SK-N-SH (cell line): Measurements from ENCODE around the gene CCT8L2. TPM values are rescaled to one million over a fixed set of nuclear protein-coding genes. Genes with fewer than 3 reads are reported as not detected.
"Not testable (repeated sequence)": the region's sequence is repeated elsewhere in the genome, so short reads cannot be mapped to it uniquely, and the experiment has no call there.

Source experiments
- CTCF ChIA-PET: fragments of 300-600, 350-600 bp; formaldehyde crosslinking; extraction: SDS; loops from one replicate; lab custom pipeline; 2021; lab: Yijun Ruan, JAX
- POLR2A ChIA-PET: fragments of 350-600 bp; sonication (Branson Sonifier 250); formaldehyde crosslinking; extraction: SDS; loops from one replicate; lab custom pipeline; 2020; ENCODE audit warnings: antibody characterized with exemption, inconsistent platforms; lab: Yijun Ruan, JAX
- DNase-seq: peaks from one replicate; pipeline ENCODE4 v3.0.0; 2012
- H2AFZ ChIP-seq: fragments of 200-600 bp; sonication (generic); 2 replicates; pipeline ENCODE4 v1.8.1; 2016; ENCODE audit warnings: antibody characterized with exemption, mild to moderate bottlenecking, low read depth
- H3F3A ChIP-seq: fragments of 200-600 bp; sonication (generic); replicated peaks from 2 replicates; pipeline ENCODE3; 2016; ENCODE audit warnings: antibody characterized with exemption, mild to moderate bottlenecking; ENCODE audit not compliant: insufficient read depth
- H3K27ac ChIP-seq, 2 experiments: fragments of 200-500 bp in 1 of 2; fragments of 200-600 bp in 1 of 2; sonication (Bioruptor generic) in 1 of 2; sonication (generic), shearing (Covaris generic) in 1 of 2; 2 replicates each; pipeline versions ENCODE4 v1.5.1 to v1.6.1; 2014 to 2016; ENCODE audit warnings: low read depth in 2 of 2, inconsistent platforms in 1 of 2, low read length in 1 of 2, mild to moderate bottlenecking in 1 of 2, mixed read lengths in 1 of 2
- H3K27me3 ChIP-seq: fragments of 200-600 bp; sonication (generic), shearing (Covaris generic); 2 replicates; pipeline ENCODE4 v1.6.1; 2016; ENCODE audit warnings: mixed run types; ENCODE audit not compliant: insufficient read depth
- H3K36me3 ChIP-seq, 2 experiments: fragments of 200-500 bp in 1 of 2; fragments of 200-600 bp in 1 of 2; sonication (Bioruptor generic) in 1 of 2; sonication (generic) in 1 of 2; replicated peaks in 1 of 2; 2 replicates each; pipeline versions ENCODE3 to v1.5.1; 2014 to 2016; ENCODE audit warnings: low read length in 1 of 2, mild to moderate bottlenecking in 1 of 2; ENCODE audit not compliant: insufficient read depth in 2 of 2, control insufficient read depth in 1 of 2
- H3K4me1 ChIP-seq, 2 experiments: fragments of 200-500 bp in 1 of 2; fragments of 200-600 bp in 1 of 2; sonication (Bioruptor generic) in 1 of 2; sonication (generic), shearing (Covaris generic) in 1 of 2; 2 replicates each; pipeline versions ENCODE4 v1.5.1 to v1.6.1; 2014 to 2016; ENCODE audit warnings: low read depth in 1 of 2, low read length in 1 of 2, mixed run types in 1 of 2; ENCODE audit not compliant: insufficient read depth in 2 of 2, control insufficient read depth in 1 of 2
- H3K4me2 ChIP-seq: fragments of 200-600 bp; sonication (generic), shearing (Covaris generic); 2 replicates; pipeline ENCODE4 v1.6.1; 2017; ENCODE audit warnings: mixed run types
- H3K4me3 ChIP-seq, 2 experiments: fragments of 200-500 bp in 1 of 2; fragments of 200-600 bp in 1 of 2; sonication (Bioruptor generic) in 1 of 2; sonication (generic), shearing (Covaris generic) in 1 of 2; 2 replicates each; pipeline versions ENCODE4 v1.5.1 to v1.8.1; 2014 to 2016; ENCODE audit warnings: low read depth in 2 of 2, inconsistent platforms in 1 of 2, low read length in 1 of 2, mild to moderate bottlenecking in 1 of 2, mixed read lengths in 1 of 2, moderate library complexity in 1 of 2
- H3K79me2 ChIP-seq: fragments of 200-600 bp; sonication (generic); 2 replicates; pipeline ENCODE4 v1.8.1; 2017; ENCODE audit warnings: mild to moderate bottlenecking; ENCODE audit not compliant: insufficient read depth
- H3K9ac ChIP-seq: fragments of 200-600 bp; sonication (generic); 2 replicates; pipeline ENCODE4 v1.6.1; 2017; ENCODE audit warnings: mixed run types
- H3K9me2 ChIP-seq: fragments of 200-600 bp; sonication (generic); 2 replicates; pipeline ENCODE4 v1.6.1; 2017; ENCODE audit warnings: mixed run types
- H3K9me3 ChIP-seq: fragments of 200-600 bp; sonication (generic); 2 replicates; pipeline ENCODE4 v1.6.1; 2017; ENCODE audit warnings: mixed run types, mild to moderate bottlenecking, moderate library complexity
- H4K20me1 ChIP-seq: fragments of 200-600 bp; sonication (generic); 2 replicates; pipeline ENCODE4 v1.6.1; 2017; ENCODE audit warnings: mild to moderate bottlenecking, mixed run types; ENCODE audit not compliant: insufficient read depth
- WGBS: methylation state at CpG from one replicate; pipeline ENCODE4 v1.1.6; 2017; ENCODE audit warnings: low lambda C conversion rate; 5-methylcytosine and 5-hydroxymethylcytosine counted together
- polyA plus RNA-seq, 3 experiments: library from polyadenylated mRNA; depleted of rRNA; stranded (reverse); fragments of >200 nt; gene quantifications; 2 replicates each; pipeline ENCODE4 v1.2.3, GENCODE V29; 2012

CCT8L2 gene
- polyA plus RNA-seq, 1 of the 3 experiments (the other 2 are of a cell fraction), result not detected

DNA sequence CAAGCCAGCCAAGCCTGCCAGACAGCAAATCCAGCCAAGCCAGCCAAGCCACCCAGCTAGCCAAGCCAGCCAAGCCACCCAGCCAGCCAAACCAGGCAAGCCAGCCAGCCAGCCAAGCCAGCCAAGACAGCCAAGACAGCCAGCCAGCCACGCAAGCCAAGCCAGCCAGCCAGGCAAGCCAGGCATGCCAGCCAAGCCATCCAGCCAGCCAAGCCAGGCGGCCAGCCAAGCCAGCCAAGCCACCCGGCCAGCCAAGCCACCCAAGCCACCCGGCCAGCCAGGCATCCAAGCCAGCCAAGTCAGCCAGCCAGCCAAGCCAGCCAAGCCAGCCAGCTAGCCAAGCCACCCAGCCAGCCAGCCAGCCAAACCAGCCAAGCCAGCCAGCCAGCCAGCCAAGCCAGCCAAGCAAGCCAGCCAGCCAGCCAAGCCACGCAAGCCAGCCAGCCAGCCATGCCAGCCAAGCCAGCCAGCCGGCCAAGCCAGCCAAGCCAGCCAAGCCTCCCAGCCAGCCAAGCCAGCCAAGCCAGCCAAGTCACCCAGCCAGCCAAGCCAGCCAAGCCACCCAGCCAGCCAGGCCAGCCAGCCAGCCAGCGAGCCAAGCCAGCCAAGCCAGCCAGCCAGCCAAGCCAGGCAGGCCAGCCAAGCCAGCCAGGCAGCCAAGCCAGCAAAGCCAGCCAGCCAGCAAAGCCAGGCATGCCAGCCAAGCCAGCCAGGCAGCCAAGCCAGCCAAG is 26.0 kb downstream of the CCT8L2 start:
- H3K4me3 ChIP-seq, H3K27me3 ChIP-seq, H3K27ac ChIP-seq, H3K9me2 ChIP-seq, CTCF ChIA-PET, POLR2A ChIA-PET, H3F3A ChIP-seq, H4K20me1 ChIP-seq, H3K79me2 ChIP-seq, H3K4me2 ChIP-seq, H3K9ac ChIP-seq, H2AFZ ChIP-seq, H3K36me3 ChIP-seq, H3K9me3 ChIP-seq, H3K4me1 ChIP-seq, DNase-seq: not testable (repeated sequence)
- WGBS, result no CpG with 5 or more reads among the region's 7 CpGs

DNA sequence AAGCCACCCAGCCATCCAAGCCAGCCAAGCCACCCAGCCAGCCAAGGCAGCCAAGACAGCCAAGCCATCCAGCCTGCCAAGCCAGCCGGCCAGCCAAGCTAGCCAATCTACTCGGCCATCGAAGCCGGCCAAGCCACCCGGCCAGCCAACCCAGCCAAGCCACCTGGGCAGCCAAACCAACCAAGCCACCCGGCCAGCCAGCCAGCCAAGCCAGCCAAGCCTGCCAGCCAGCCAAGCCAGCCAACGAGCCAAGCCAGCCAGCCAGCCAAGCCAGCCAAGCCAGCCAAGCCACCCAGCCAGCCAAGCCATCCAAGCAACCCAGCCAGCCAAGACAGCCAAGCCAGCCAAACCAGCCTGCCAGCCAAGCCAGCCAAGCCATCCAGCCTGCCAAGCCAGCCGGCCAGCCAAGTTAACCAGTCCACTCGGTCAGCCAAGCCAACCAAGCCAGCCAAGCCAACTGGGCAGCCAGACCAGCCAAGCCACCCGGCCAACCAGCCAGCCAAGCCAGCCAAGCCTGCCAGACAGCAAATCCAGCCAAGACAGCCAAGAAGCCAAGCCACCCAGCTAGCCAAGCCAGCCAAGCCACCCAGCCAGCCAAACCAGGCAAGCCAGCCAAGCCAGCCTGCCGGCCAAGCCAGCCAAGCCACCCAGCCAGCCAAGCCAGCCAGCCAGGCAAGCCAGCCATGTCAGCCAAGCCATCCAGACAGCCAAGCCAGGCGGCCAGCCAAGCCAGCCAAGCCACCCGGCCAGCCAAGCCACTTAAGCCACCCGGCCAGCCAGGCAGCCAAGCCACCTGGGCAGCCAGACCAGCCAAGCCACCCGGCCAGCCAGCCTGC is 26.8 kb downstream of the CCT8L2 start:
- H3K9me3 ChIP-seq, H4K20me1 ChIP-seq, H3K4me3 ChIP-seq, H3F3A ChIP-seq, DNase-seq, H2AFZ ChIP-seq, CTCF ChIA-PET, H3K27ac ChIP-seq, H3K4me1 ChIP-seq, H3K9ac ChIP-seq, POLR2A ChIA-PET, H3K4me2 ChIP-seq, H3K27me3 ChIP-seq, H3K36me3 ChIP-seq, H3K9me2 ChIP-seq, H3K79me2 ChIP-seq: not testable (repeated sequence)
- WGBS, result 4% methylated on average over 7 of the region's 15 CpGs

DNA sequence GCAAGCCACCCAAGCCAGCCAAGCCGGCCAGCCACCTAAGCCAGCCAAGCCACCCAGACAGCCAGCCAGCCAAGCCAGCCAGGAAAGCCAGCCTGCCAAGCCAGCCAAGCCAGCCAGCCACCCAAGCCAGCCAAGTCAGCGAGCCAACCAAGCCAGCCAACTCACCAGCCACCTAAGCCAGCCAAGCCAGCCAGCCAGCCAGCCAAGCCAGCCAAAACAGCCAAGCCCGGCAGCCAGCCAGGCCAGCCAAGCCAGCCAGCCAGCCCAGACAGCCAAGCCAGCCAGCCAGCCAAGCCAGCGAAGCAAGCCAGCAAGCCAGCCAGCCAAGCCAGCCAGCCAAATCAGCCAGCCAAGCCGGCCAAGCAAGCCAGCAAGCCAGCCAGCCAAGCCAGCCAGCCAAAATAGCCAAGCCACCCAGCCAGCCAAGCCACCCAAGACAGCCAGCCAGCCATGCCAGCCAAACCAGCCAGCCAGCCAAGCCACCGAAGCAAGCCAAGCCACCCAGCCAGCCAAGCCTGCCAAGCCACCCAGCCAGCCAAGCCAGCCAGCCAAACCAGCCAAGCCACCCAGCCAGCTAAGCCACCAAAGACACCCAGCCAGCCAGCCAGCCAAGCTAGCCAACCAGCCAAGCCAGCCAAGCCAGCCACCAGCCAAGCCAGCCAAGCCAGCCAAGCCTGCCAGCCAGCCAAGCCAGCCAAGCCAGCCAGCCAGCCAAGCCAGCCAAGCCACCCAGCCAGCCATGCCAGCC is 27.6 kb downstream of the CCT8L2 start:
- H3K4me3 ChIP-seq, H3F3A ChIP-seq, H2AFZ ChIP-seq, CTCF ChIA-PET, H3K4me1 ChIP-seq, H3K4me2 ChIP-seq, POLR2A ChIA-PET, DNase-seq, H3K9me3 ChIP-seq, H3K36me3 ChIP-seq, H3K27me3 ChIP-seq, H4K20me1 ChIP-seq, H3K9ac ChIP-seq, H3K27ac ChIP-seq, H3K9me2 ChIP-seq, H3K79me2 ChIP-seq: not testable (repeated sequence)
- WGBS, result no CpG with 5 or more reads among the region's 6 CpGs
